GM18520 (cell line): ENCODE measurements around the gene TMEM267.
A peak's percentile ranks its signal among the peaks of the same experiment; 100 is the strongest.
"Not testable (repeated sequence)": the region's sequence is repeated elsewhere in the genome, so short reads cannot be mapped to it uniquely, and the experiment has no call there.

ENCODE experiments used
- ATAC-seq: cut with Tn5 transposase; IDR thresholded peaks from one replicate; pipeline ENCODE4 v1.9.1; 2021; ENCODE audit not compliant: unreplicated experiment

The TMEM267 gene

GRCh38 chr5:43411495-43411894 lies 72.2 kb downstream of the TMEM267 start:
- ATAC-seq, result no peak

GRCh38 chr5:43410414-43410813 lies 73.3 kb downstream of the TMEM267 start:
- no peak for ATAC-seq

GRCh38 chr5:43409809-43410271 lies 73.8 kb downstream of the TMEM267 start:
- ATAC-seq, result no peak

- not testable (repeated sequence) for ATAC-seq
Measured at GRCh38 chr5:43402524-43403066, 81.1 kb downstream of the TMEM267 start.

- ATAC-seq, result no peak
Measured at GRCh38 chr5:43401827-43402226, 81.8 kb downstream of the TMEM267 start.

- ATAC-seq, result no peak
Measured at GRCh38 chr5:43400082-43400481, 83.6 kb downstream of the TMEM267 start.

- peak; percentile 87 for ATAC-seq
Measured at GRCh38 chr5:43396762-43397304, 86.8 kb downstream of the TMEM267 start.
